Activated naive CD4-positive, alpha-beta T cell treated with anti-CD3 and anti-CD28 coated beads, Interleukin-2, amount 50 U/mL, for 24 hours (primary cell): ENCODE results near the gene GATA2.
A peak's percentile ranks its signal among the peaks of the same experiment; 100 is the strongest.

ENCODE experiments used
- H3K27ac Mint-ChIP-seq: one replicate; pipeline ENCODE4 v1.8.0; 2021; ENCODE audit warnings: mild to moderate bottlenecking, mixed read lengths
- H3K27me3 Mint-ChIP-seq: one replicate; pipeline ENCODE4 v1.8.0; 2021; ENCODE audit warnings: mixed read lengths
- H3K36me3 Mint-ChIP-seq: one replicate; pipeline ENCODE4 v1.8.0; 2021; ENCODE audit warnings: mixed read lengths
- H3K4me1 Mint-ChIP-seq: one replicate; pipeline ENCODE4 v1.8.0; 2021; ENCODE audit warnings: mixed read lengths
- H3K4me3 Mint-ChIP-seq: one replicate; pipeline ENCODE4 v1.8.0; 2021; ENCODE audit warnings: mild to moderate bottlenecking, mixed read lengths
- H3K9me3 Mint-ChIP-seq: one replicate; pipeline ENCODE4 v1.8.0; 2021; ENCODE audit warnings: mixed read lengths

GATA2 gene

GRCh38 chr3:128446821-128447220 is 46.2 kb downstream of the GATA2 start:
- Mint-ChIP-seq H3K36me3 (peaks cover 10% of the 10 kb centered on the region), H3K27me3 (peaks cover 1% of the 10 kb centered on the region), H3K9me3 (peaks cover 19% of the 10 kb centered on the region), H3K27ac (peak overlapping the region; percentile 20), H3K4me1 (peaks cover 27% of the 10 kb centered on the region), H3K4me3 (no peak overlapping the region)

GRCh38 chr3:128445357-128445756 is 47.6 kb downstream of the GATA2 start:
- H3K27ac Mint-ChIP-seq = no peak overlapping the region
- peaks cover 27% of the 10 kb centered on the region for H3K4me1 Mint-ChIP-seq
- H3K9me3 Mint-ChIP-seq = peaks cover 13% of the 10 kb centered on the region
- H3K4me3 Mint-ChIP-seq = no peak overlapping the region
- H3K36me3 Mint-ChIP-seq = peaks cover 10% of the 10 kb centered on the region
- no peaks in the 10 kb centered on the region for H3K27me3 Mint-ChIP-seq

- H3K36me3 Mint-ChIP-seq = peaks cover 8% of the 10 kb centered on the region
- H3K27ac Mint-ChIP-seq = no peak overlapping the region
- H3K4me3 Mint-ChIP-seq = no peak overlapping the region
- peaks cover 11% of the 10 kb centered on the region for H3K9me3 Mint-ChIP-seq
- peaks cover 16% of the 10 kb centered on the region for H3K4me1 Mint-ChIP-seq
- peaks cover 3% of the 10 kb centered on the region for H3K27me3 Mint-ChIP-seq
These were observed 49.2 kb downstream of the GATA2 start for GRCh38 chr3:128443771-128444170.

DNA sequence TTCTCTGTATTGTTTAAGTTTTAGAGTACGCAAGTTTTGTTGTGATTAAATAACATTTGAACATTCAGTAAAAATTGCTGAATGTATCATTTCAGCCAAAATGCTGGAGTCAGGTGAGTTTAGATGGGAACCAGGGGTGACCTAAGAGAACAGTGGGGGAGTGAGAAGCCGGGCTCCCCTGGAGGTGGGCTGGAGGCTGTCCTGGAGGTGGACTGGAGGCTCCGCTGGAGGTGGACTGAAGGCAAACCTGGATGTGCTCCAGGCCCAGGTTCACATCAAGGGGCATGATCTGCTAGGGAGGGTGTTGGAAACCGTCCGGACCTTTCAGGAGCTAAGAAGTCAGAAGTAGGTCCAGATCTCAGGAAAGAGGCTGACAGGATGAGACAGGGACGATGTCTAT is 50.1 kb downstream of the GATA2 start:
- Mint-ChIP-seq H3K9me3 (peaks cover 6% of the 10 kb centered on the region), H3K4me1 (peaks cover 9% of the 10 kb centered on the region), H3K27me3 (peaks cover 3% of the 10 kb centered on the region), H3K27ac (no peak overlapping the region), H3K36me3 (peaks cover 4% of the 10 kb centered on the region), H3K4me3 (no peak overlapping the region)

DNA sequence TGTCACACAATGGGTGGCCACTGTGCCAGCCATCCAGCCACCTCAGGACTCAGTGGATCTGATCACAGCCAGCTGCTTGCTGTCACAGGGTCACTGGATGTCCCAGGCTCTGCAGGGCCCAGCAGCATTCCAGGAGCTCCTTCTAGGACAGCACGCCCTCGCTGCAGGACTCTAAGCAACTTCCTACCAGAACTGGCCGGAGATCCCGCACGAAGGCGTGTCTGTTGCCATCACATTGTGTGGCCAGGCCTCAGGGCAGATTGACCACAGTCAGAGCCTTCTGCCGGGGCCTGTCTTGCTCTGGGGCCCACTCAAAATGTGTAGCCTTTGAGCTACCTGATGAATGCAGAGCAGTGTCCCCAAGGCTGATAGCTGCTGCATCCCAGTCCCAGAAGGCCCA is 50.9 kb downstream of the GATA2 start:
- Mint-ChIP-seq H3K9me3 (peaks cover 2% of the 10 kb centered on the region), H3K36me3 (no peaks in the 10 kb centered on the region), H3K27me3 (peaks cover 3% of the 10 kb centered on the region), H3K4me1 (peaks cover 1% of the 10 kb centered on the region), H3K4me3 (no peak overlapping the region), H3K27ac (no peak overlapping the region)

GRCh38 chr3:128439226-128439625 is 53.8 kb downstream of the GATA2 start:
- Mint-ChIP-seq H3K27ac (no peak overlapping the region), H3K9me3 (no peaks in the 10 kb centered on the region), H3K4me1 (no peaks in the 10 kb centered on the region), H3K27me3 (peaks cover 3% of the 10 kb centered on the region), H3K36me3 (no peaks in the 10 kb centered on the region), H3K4me3 (no peak overlapping the region)

DNA sequence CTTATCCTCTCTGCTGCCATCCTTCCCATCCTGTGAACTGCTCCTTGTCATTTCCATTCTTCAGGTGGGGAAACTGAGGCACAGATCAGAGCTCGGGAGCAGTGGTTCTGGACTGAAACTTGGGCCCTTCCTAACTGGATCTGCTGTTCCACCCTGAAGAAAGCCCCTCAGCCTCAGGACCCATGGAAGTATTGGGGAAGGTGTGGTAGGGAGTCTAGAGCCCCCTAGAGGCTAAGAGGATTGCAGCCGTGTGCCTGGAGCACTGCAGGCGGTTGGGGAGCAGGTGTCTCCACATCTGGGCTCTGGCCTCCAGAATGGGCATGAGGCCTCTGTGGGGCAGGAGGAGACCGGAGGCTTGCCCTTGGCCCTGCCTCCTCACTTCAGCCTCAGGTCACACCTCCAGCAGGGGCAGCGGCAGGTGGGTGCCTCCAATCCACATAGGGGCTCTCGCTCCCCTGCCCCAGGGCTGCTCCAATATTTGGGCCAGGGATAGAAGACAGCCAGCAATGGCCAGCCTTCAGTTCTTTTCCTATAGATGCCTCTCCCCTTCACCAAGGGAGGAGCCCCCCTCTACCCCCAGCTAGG is 54.4 kb downstream of the GATA2 start:
- Mint-ChIP-seq H3K4me3 (no peak overlapping the region), H3K9me3 (no peaks in the 10 kb centered on the region), H3K27me3 (peaks cover 3% of the 10 kb centered on the region), H3K27ac (no peak overlapping the region), H3K4me1 (no peaks in the 10 kb centered on the region), H3K36me3 (no peaks in the 10 kb centered on the region)

DNA sequence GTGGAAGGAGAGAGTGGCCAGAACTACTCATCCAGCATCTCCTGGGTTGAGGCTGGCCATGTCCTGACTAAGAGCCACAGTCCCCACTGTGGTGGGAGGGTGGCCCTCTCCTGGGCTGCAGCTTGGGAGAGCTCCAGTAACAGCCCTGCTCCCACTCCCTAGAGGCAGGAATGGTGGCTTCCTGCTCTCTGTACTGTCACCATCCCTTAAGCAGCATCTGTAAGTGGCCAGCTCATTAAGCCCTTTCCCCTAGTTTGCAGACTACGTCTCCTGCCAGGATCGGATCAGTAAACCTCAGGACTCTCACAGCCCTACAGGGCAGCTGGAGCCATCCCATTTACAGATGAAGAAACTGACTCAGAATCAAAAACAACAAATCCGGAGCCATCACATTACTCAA is 56.8 kb downstream of the GATA2 start:
- peaks cover 11% of the 10 kb centered on the region for H3K4me1 Mint-ChIP-seq
- H3K27ac Mint-ChIP-seq = no peak overlapping the region
- H3K36me3 Mint-ChIP-seq = no peaks in the 10 kb centered on the region
- no peaks in the 10 kb centered on the region for H3K9me3 Mint-ChIP-seq
- H3K4me3 Mint-ChIP-seq = no peak overlapping the region
- H3K27me3 Mint-ChIP-seq = peaks cover 17% of the 10 kb centered on the region

- Mint-ChIP-seq H3K4me3 (no peak overlapping the region), H3K36me3 (peaks cover 1% of the 10 kb centered on the region), H3K4me1 (peaks cover 11% of the 10 kb centered on the region), H3K27me3 (peaks cover 22% of the 10 kb centered on the region), H3K27ac (no peak overlapping the region), H3K9me3 (no peaks in the 10 kb centered on the region)
These were observed 57.4 kb downstream of the GATA2 start for GRCh38 chr3:128435561-128435960.

DNA sequence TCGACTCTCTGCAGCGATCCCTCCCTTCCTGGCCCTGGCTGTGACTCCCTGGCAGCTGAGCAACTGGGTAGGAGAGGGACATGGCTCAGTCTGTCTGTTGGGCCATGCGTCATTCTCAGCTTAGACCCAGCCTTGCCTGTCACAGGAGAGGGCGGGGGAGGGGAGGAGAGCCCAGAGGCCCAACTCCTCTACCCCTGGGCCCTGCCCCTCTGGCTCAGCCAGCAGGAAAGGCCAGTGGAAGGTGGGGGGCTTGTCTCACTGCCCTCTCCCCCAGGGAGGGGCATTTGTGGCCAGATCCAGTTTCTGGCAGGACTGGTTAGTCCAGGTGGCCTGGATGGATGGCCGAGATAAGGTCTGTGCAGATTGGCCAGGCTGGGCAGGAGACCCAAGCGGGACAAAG is 57.9 kb downstream of the GATA2 start:
- no peaks in the 10 kb centered on the region for H3K9me3 Mint-ChIP-seq
- no peak overlapping the region for H3K27ac Mint-ChIP-seq
- H3K27me3 Mint-ChIP-seq = peaks cover 25% of the 10 kb centered on the region
- no peak overlapping the region for H3K4me3 Mint-ChIP-seq
- H3K36me3 Mint-ChIP-seq = peaks cover 2% of the 10 kb centered on the region
- peaks cover 11% of the 10 kb centered on the region for H3K4me1 Mint-ChIP-seq

GRCh38 chr3:128434524-128434923 is 58.5 kb downstream of the GATA2 start:
- no peaks in the 10 kb centered on the region for H3K9me3 Mint-ChIP-seq
- H3K27ac Mint-ChIP-seq = no peak overlapping the region
- peaks cover 2% of the 10 kb centered on the region for H3K36me3 Mint-ChIP-seq
- H3K4me3 Mint-ChIP-seq = no peak overlapping the region
- H3K4me1 Mint-ChIP-seq = peaks cover 11% of the 10 kb centered on the region
- H3K27me3 Mint-ChIP-seq = peaks cover 24% of the 10 kb centered on the region

DNA sequence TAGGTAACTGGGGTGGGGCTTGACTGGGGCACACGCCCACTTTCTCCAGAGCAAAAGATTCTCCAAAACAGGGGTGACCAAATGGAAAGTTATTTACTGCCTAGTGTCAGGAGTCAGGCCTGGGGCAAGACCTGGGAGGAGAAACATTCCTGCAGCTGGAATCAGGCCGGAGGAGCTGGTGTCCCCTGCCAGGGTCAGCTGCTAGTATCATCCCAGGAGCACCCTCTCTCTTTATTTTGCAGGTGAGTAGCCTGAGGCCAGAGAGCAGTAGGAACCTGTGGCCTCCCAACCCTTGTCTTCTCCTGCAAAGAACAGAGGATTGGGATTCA is 59.2 kb downstream of the GATA2 start:
- no peak overlapping the region for H3K27ac Mint-ChIP-seq
- H3K4me3 Mint-ChIP-seq = no peak overlapping the region
- H3K36me3 Mint-ChIP-seq = peaks cover 2% of the 10 kb centered on the region
- H3K4me1 Mint-ChIP-seq = peaks cover 11% of the 10 kb centered on the region
- H3K9me3 Mint-ChIP-seq = no peaks in the 10 kb centered on the region
- H3K27me3 Mint-ChIP-seq = peaks cover 23% of the 10 kb centered on the region

DNA sequence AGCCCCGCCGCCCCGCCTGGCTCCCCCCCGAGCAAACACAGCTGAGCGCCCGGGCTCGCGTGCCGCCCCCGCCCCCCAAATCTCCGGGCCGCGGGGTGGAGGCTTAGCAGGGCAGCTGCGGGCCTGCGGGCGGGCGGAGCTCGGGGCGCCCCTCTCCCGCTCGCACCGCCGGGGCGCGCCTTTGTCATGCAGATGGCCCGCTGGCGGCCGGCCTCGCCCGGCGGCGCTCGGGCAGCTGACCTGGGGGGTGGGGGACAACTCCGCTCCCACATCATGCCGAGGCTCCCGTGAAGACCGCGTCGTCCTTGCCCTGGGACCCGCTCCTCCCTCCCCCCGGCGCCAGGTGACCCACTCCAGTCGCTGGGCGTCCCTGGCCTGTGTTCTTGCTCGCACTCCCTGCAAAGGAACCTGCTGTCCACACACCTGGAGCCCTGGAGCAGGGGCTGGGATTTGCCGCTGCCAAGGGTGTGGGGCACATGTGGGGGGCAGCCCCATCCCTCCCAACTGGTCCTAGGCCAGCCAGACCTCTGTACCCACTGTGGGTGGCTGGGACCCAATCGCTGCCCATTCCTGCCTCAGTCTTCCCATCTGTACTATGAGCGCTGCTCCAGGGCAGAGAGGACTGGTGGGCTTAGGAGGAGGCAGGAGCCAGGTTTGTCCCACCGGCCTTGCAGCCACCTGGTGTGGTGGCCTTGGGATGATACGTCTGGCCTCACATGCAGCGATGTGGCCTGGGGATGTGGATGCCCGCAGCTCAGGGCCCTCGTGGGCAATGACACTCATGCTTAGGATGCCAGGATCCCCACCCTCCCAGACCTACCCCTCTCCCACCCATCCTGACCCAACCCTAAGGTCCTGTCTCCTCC is 59.8 kb downstream of the GATA2 start:
- Mint-ChIP-seq H3K4me1 (peaks cover 11% of the 10 kb centered on the region), H3K9me3 (no peaks in the 10 kb centered on the region), H3K4me3 (no peak overlapping the region), H3K36me3 (peaks cover 2% of the 10 kb centered on the region), H3K27ac (no peak overlapping the region), H3K27me3 (peaks cover 23% of the 10 kb centered on the region)

- no peak overlapping the region for H3K27ac Mint-ChIP-seq
- peaks cover 2% of the 10 kb centered on the region for H3K36me3 Mint-ChIP-seq
- peaks cover 23% of the 10 kb centered on the region for H3K27me3 Mint-ChIP-seq
- H3K4me1 Mint-ChIP-seq = peaks cover 11% of the 10 kb centered on the region
- peak overlapping the region; percentile 0 for H3K4me3 Mint-ChIP-seq
- no peaks in the 10 kb centered on the region for H3K9me3 Mint-ChIP-seq
These were observed 60.6 kb downstream of the GATA2 start for GRCh38 chr3:128432301-128432970.

GRCh38 chr3:128431803-128432300 is 61.1 kb downstream of the GATA2 start:
- Mint-ChIP-seq H3K36me3 (peaks cover 2% of the 10 kb centered on the region), H3K9me3 (no peaks in the 10 kb centered on the region), H3K27ac (no peak overlapping the region), H3K4me1 (peaks cover 11% of the 10 kb centered on the region), H3K27me3 (peaks cover 23% of the 10 kb centered on the region), H3K4me3 (peak overlapping the region; percentile 0)

DNA sequence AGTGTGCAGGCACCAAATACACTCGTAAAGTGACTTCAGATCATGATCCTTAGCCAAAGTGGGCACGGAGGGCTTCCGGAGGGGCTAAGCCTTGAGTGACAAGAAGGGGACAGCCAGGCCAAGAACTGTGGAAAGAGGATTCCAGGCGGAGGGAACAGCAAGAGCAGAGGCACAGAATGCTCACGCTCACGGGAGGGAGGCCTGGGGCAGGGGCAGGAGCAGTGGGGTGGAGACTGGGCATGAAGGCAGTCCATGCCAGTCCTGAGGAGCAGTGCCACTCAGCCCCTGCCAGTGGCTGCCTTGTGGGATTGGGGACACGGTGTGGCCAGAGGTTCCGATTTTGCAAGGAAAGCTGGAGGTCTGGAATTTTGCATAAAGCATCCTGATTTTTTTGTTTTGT is 62.3 kb downstream of the GATA2 start:
- Mint-ChIP-seq H3K4me3 (no peak overlapping the region), H3K27me3 (peaks cover 23% of the 10 kb centered on the region), H3K36me3 (peaks cover 2% of the 10 kb centered on the region), H3K27ac (no peak overlapping the region), H3K4me1 (peaks cover 11% of the 10 kb centered on the region), H3K9me3 (no peaks in the 10 kb centered on the region)
